ENCODE measurements around the gene NOTCH1. TPM values are rescaled to one million over a fixed set of nuclear protein-coding genes. Genes with fewer than 3 reads are reported as not detected.

NOTCH1 gene
- total RNA-seq, 3 donors from 2014 or later, result 124 to 128 (median 125) TPM

DNA sequence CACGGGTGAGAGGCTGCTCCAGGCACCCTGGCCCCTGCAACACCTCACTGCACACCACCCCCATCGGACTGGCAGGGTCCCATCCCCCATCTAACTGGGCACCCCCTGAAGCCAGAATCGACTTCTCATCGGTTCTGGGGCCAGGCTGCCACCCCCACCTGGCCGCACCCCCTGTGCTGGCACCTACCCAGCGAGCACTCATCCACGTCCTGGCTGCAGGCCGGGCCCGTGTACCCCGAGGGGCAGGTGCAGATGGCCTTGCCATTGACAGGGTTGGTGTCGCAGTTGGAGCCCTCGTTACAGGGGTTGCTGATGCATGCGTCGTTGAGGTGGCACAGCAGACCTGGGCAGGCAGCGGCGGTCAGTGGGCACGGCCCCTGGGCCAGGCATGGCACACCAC lies 27.9 kb downstream of the NOTCH1 start:
- ATAC-seq, result no peak
- Mint-ChIP-seq H3K9me3 (no peaks in the 10 kb centered on the region), H3K4me3 (no peak overlapping the region), H3K27me3 (ENCODE audit: low read depth) (no peaks in the 10 kb centered on the region), H3K36me3 (ENCODE audit: insufficient read depth) (peaks cover 6% of the 10 kb centered on the region), H3K4me1 (ENCODE audit: low read depth) (no peaks in the 10 kb centered on the region)
- DNase-seq, result no peak

DNA sequence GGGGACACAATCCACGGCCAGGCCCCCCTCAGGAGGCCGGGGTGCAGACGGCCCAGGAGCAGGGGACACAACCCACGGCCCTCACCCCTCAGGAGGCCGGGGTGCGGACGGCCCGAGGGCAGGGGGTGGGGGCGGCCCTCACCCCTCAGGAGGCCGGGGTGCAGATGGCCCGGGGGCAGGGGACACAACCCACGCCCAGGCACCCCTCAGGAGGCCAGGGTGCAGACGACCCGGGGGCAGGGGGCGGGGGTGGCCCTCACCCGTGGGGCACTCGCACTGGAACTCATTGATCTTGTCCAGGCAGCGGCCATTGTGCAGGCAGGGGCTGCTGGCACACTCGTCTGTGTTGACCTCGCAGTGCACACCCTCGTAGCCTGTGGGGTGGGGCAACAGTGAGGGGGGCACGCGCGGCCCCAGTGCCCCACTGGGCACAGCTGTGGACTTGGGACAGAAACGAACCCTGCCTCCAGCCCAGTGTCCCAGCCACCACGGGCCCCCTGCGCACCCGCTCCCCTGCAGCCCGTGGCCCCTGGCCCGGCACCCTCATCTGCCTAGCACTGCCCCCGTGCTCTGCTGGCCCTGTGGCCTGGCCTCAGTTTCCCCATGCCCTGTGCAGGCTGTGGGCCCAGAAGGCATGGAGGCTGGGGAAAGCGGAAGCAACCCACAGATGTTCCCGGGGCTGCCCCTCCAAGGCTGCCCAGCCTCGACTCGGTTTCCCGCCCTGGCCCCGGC lies 28.7 kb downstream of the NOTCH1 start:
- no peaks in the 10 kb centered on the region for H3K27me3 Mint-ChIP-seq (ENCODE audit: low read depth)
- H3K4me1 Mint-ChIP-seq (ENCODE audit: low read depth), result no peaks in the 10 kb centered on the region
- no peak for ATAC-seq
- H3K36me3 Mint-ChIP-seq (ENCODE audit: insufficient read depth), result peaks cover 5% of the 10 kb centered on the region
- no peaks in the 10 kb centered on the region for H3K9me3 Mint-ChIP-seq
- no peak overlapping the region for H3K4me3 Mint-ChIP-seq
- DNase-seq, result no peak

DNA sequence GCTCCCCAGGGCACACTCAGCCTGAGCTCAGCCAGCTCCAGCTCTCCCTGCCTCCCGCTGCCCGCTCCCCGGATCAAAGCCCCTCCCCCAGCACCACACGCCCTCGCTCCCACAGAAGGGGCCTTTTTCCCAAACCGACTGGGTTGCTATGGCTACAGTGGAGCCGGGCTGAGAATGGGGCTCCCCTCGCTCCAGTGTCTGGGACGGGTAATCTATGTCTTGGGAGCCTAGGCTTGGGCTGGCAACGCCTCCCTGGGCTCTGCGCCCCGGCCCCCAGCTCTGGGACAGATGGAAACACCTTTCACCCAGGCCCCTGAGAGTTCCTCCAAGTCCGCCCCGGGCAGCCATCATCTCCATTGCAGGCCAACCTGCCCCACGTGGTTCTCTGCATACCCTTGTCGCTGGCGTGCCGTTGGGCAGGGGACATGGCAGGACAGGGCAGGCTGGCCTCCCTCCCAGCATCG lies 29.6 kb downstream of the NOTCH1 start:
- DNase-seq (no peak), ATAC-seq (no peak)
- Mint-ChIP-seq H3K4me1 (ENCODE audit: low read depth) (no peaks in the 10 kb centered on the region), H3K4me3 (no peak overlapping the region), H3K9me3 (no peaks in the 10 kb centered on the region), H3K27me3 (ENCODE audit: low read depth) (no peaks in the 10 kb centered on the region), H3K36me3 (ENCODE audit: insufficient read depth) (peaks cover 7% of the 10 kb centered on the region)

DNA sequence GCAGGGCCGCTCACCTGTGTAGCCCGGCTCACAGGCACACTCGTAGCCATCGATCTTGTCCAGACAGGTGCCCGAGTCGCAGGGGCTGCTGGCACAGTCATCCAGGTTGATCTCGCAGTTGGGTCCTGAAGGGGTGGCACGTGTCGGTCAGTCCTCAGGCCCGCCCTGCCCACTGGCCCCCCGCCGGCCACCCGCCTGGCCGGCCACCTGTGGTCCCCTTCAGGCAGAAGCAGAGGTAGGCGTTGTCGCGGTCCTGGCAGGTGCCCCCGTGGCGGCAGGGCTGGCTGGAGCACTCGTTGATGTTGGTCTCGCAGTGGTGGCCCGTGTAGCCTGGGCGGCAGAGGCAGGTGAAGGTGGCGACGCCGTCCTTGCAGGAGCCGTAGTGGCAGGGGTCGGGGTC lies 30.6 kb downstream of the NOTCH1 start:
- no peak for ATAC-seq
- DNase-seq, result no peak
- H3K36me3 Mint-ChIP-seq (ENCODE audit: insufficient read depth), result peaks cover 7% of the 10 kb centered on the region
- no peaks in the 10 kb centered on the region for H3K27me3 Mint-ChIP-seq (ENCODE audit: low read depth)
- H3K9me3 Mint-ChIP-seq, result no peaks in the 10 kb centered on the region
- H3K4me3 Mint-ChIP-seq, result no peak overlapping the region
- no peaks in the 10 kb centered on the region for H3K4me1 Mint-ChIP-seq (ENCODE audit: low read depth)

DNA sequence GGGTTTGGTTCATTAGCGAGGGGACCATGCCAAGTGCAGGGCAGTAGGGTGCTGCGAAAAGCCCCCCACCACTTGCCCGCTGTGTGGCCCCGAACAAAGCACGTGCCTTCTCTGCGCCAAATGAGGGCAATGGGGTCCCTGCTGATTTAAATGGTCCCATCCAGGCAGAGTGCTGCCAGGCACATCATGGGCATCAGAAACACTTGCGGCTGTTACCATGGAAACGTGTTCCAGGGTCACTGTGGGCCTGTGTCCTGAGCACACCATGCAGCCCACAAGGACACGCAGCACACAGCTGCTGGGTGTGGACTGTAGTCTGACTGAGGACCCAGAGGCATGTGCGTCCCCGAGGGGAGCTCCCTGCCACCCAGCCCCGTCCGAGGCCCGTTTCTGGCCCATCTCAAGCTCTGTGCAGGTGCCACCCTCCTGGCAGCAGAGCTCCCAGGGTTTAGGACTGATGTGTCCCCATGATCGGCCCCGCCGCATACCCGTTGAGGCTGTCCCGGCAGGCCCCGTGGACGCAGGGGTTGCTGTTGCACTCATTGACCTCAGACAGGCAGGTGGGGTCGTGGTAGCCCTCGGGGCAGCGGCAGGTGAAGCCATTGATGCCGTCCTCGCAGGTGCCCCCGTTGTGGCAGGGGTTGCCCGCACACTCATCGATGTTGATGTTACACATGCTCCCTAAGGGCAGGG lies 31.7 kb downstream of the NOTCH1 start:
- Mint-ChIP-seq H3K36me3 (ENCODE audit: insufficient read depth) (peaks cover 7% of the 10 kb centered on the region), H3K9me3 (no peaks in the 10 kb centered on the region), H3K27me3 (ENCODE audit: low read depth) (no peaks in the 10 kb centered on the region), H3K4me3 (no peak overlapping the region), H3K4me1 (ENCODE audit: low read depth) (no peaks in the 10 kb centered on the region)
- no peak for DNase-seq
- ATAC-seq, result no peak

DNA sequence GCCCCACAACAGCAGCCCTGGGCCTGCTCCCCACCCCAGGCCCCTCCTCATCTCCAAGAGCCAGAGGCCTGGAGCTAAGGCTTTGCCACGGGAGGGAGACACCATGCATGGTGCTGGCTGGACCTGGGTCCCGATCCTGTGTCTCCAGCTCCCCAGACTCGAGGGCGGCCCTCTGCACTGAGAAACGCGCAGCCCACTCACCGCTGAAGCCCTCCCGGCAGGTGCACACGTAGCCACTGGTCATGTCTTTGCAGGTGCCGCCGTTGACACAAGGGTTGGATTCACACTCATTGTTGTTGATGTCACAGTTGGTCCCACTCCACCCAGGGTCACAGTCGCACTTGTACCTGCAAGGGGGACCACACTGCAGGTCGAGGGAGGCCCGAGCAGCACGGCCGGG lies 32.7 kb downstream of the NOTCH1 start:
- Mint-ChIP-seq H3K4me1 (ENCODE audit: low read depth) (no peaks in the 10 kb centered on the region), H3K36me3 (ENCODE audit: insufficient read depth) (peaks cover 7% of the 10 kb centered on the region), H3K9me3 (no peaks in the 10 kb centered on the region), H3K27me3 (ENCODE audit: low read depth) (no peaks in the 10 kb centered on the region), H3K4me3 (no peak overlapping the region)
- ATAC-seq (no peak), DNase-seq (no peak)

DNA sequence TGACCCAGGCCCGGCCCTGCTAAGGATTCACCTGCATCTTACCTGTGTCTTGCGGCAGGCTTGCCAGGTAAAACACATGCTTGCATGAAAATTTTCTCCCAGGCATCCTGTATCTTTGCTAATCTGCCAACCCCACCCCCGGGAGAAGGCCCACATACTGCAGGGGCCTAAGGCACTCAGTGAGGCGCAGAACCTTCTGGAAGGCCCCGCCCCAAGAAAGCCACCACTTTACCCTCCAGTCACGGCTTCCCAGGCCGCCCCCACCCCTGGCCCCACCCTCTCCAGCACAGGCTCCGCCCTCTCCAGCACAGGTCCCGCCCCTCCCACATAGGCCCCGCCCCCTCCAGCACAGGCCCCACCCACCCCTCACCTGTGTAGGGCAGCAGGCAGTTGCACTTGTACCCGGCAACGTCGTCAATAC lies 33.2 kb downstream of the NOTCH1 start:
- H3K4me1 Mint-ChIP-seq (ENCODE audit: low read depth), result no peaks in the 10 kb centered on the region
- ATAC-seq (peak; percentile 72 to 74), DNase-seq (no peak)

DNA sequence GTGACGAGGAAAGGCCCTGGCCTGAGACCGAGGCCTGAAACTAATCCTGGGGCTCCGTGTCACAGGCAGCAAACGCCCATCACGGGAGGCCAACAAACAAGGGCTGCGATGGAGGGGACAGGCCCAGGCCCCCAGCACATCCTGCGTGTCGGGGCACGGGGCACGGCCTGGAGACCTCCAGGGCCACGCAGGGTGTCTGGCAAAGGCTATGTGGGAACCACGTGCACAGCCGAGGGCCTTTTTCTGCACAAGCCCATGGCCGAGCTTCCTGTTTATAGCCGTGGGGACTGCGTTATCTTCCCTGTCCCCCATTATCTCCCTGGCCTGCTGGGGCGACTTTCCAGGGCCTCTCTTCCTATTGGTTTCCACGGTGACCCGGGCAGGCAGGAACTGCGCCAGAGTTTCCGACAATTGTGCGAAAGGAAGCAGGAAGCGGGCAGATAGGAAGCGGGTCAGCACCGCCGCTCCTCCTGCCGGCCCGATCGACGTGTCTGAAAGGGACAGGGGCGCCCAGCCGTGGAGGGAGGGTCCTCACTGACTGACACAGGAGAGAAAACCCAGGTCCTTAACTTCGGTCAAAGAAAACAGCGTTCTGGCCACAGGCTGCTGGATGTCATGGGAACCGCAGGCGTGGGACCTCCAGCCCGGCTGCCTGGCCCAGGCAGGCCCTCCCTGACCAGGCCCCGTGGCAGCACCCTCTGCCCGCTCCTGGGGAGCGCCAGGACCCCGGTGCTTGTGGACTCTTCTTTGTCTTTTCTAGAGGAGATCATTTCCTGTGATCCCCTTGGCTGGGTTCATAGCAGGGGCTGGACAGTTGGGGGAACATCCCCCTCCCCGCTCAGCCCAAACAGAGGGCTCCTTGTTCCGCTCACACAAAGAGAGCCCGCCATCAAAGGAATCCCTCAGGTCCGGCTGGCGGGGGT lies 33.9 kb downstream of the NOTCH1 start:
- Mint-ChIP-seq H3K27me3 (ENCODE audit: low read depth) (no peaks in the 10 kb centered on the region), H3K9me3 (no peaks in the 10 kb centered on the region)

More for the DNA sequence above, 33.2 kb downstream of the NOTCH1 start:
- Mint-ChIP-seq H3K27me3 (ENCODE audit: low read depth) (no peaks in the 10 kb centered on the region), H3K9me3 (no peaks in the 10 kb centered on the region), H3K36me3 (ENCODE audit: insufficient read depth) (peaks cover 7% of the 10 kb centered on the region), H3K4me3 (no peak overlapping the region)

DNA sequence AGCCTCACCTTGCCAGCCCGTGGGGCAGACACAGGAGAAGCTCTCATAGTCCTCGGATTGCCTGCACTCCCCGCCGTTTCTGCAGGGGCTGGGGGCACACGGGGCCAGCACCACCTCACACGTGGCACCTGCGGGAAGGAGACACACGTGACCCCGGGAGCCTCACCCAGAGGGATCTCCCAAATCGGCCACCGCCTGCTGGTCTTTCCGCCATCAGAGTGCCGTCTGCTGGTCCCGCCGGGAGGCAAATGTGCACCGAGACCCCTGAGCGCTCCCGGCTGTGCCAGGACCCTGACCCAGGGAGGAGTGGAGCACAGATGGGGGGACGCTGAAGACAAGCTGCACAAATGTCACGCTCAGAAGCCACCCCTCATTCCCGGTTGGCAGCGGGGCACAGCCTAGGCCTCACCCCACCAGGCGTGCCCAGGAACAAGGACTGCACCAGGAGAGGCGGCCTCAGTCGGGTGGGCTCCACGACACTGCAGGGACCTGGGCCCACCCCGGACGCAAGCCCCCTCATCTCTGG lies 34.6 kb downstream of the NOTCH1 start:
- no peaks in the 10 kb centered on the region for H3K9me3 Mint-ChIP-seq
- no peak for ATAC-seq

More for the DNA sequence above, 33.9 kb downstream of the NOTCH1 start:
- Mint-ChIP-seq H3K4me1 (ENCODE audit: low read depth) (no peaks in the 10 kb centered on the region), H3K36me3 (ENCODE audit: insufficient read depth) (peaks cover 7% of the 10 kb centered on the region), H3K4me3 (no peak overlapping the region)
- no peak for ATAC-seq
- DNase-seq, result no peak

DNA sequence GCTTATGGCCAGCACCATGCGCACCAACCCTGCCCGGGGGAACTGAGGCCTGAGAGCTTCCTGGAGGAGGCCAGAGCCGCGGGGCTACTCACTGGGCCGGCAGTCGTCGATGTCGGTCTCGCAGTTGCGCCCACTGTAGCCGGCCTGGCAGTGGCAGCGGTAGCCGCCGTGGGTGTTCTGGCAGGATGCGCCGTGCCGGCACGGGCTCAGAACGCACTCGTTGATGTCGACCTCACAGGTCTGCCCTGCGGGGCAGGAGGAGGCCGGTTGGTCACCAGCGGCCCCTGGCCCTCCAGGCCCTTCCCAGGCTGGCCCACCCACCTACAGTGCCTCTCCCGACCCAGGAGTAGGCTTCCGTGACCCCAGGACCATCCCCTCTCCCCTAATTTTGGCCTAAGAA lies 35.3 kb downstream of the NOTCH1 start:
- Mint-ChIP-seq H3K9me3 (no peaks in the 10 kb centered on the region), H3K27me3 (ENCODE audit: low read depth) (no peaks in the 10 kb centered on the region), H3K4me3 (no peak overlapping the region), H3K36me3 (ENCODE audit: insufficient read depth) (peaks cover 7% of the 10 kb centered on the region), H3K4me1 (ENCODE audit: low read depth) (no peaks in the 10 kb centered on the region)
- no peak for DNase-seq
- ATAC-seq, result no peak

More for the DNA sequence above, 34.6 kb downstream of the NOTCH1 start:
- peaks cover 3% of the 10 kb centered on the region for H3K36me3 Mint-ChIP-seq (ENCODE audit: insufficient read depth)
- no peak for DNase-seq
- no peak overlapping the region for H3K4me3 Mint-ChIP-seq
- no peaks in the 10 kb centered on the region for H3K4me1 Mint-ChIP-seq (ENCODE audit: low read depth)
- no peaks in the 10 kb centered on the region for H3K27me3 Mint-ChIP-seq (ENCODE audit: low read depth)

DNA sequence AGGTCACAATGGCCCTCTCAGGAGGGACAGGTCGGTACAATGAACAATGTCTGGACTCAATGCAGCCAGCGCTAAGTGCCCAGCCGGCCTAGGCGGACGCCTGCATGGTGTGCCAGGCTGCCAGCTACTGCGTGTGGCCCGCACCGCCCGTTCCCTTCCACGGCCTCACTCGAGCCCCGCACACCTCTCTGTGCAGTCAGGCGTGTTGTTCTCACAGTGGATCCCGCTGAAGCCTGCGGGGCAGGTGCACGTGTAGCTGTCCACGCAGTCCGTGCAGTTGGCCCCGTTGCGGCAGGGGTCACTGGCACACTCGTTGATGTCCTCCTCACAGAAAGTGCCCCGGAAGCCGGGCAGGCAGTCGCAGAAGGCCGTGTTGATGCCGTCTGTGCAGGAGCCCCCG lies 36.3 kb downstream of the NOTCH1 start:
- Mint-ChIP-seq H3K4me3 (no peak overlapping the region), H3K4me1 (ENCODE audit: low read depth) (no peaks in the 10 kb centered on the region), H3K9me3 (no peaks in the 10 kb centered on the region), H3K27me3 (ENCODE audit: low read depth) (no peaks in the 10 kb centered on the region), H3K36me3 (ENCODE audit: insufficient read depth) (peaks cover 7% of the 10 kb centered on the region)
- DNase-seq, result no peak
- ATAC-seq, result no peak

DNA sequence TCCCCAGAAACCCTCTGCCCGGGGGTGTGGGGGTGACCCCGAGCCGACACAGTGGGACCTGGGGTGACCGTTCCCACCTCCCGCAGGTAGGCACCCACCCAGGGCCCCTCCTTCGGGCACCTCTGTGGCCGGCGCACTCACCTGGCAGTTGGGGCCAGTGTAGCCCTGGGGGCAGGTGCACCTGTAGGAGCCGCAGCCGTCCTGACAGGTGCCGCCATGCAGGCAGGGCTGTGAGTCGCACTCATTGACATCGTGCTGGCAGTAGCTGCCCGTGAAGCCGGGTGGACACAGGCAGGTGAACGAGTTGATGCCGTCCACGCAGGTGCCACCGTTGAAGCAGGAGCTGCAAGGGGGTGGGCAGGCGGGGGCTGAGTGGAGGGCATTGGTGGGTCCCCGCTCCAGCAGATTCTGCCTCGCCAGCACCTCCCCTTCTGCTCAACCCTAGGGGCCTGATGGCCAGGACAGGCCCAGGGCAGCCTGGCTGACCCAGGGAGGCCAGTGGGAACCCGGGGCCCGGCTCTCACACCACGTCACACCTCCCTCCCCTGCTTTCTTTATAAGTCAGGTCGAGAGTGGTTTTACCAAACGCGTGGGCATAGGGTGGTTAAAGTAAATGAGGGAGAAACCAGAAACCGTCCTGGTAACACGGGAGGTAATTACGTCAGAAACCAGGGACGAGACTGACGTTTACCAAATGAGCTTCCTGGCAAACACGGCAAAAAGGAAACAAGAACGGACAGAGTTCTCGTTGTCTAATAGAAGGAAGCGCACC lies 36.9 kb downstream of the NOTCH1 start:
- Mint-ChIP-seq H3K4me1 (ENCODE audit: low read depth) (no peaks in the 10 kb centered on the region), H3K9me3 (no peaks in the 10 kb centered on the region), H3K4me3 (no peak overlapping the region), H3K27me3 (ENCODE audit: low read depth) (no peaks in the 10 kb centered on the region), H3K36me3 (ENCODE audit: insufficient read depth) (peaks cover 7% of the 10 kb centered on the region)
- ATAC-seq, result no peak
- no peak for DNase-seq

DNA sequence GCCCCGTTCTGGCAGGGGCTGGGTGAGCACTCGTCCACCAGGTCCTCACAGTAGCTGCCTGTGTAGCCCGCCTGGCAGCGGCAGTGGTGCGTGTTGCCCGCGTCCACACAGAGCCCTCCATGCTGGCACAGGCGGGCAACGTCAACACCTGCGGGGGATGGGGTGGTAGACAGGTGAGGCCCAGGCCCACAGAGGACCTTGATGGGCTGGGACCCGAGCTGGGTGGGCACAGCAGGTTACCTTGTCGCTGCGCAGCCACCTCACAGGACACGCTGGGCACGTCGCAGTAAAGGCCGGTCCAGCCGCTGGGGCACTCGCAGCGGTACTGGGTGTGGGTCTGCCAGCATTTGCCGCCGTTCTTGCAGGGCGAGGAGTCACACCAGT lies 37.9 kb downstream of the NOTCH1 start:
- H3K4me3 Mint-ChIP-seq, result no peak overlapping the region
- H3K36me3 Mint-ChIP-seq (ENCODE audit: insufficient read depth), result peaks cover 7% of the 10 kb centered on the region
- H3K9me3 Mint-ChIP-seq, result no peaks in the 10 kb centered on the region
- H3K4me1 Mint-ChIP-seq (ENCODE audit: low read depth), result no peaks in the 10 kb centered on the region
- H3K27me3 Mint-ChIP-seq (ENCODE audit: low read depth), result no peaks in the 10 kb centered on the region
- ATAC-seq (no peak), DNase-seq (no peak)

All from activated T-cell treated with anti-CD3 and anti-CD28 coated beads, Interleukin-2, amount 50 U/mL, for 4 hours (primary cell).